ENCODE measurements around the gene RAPSN.

- no peak for TF ChIP-seq TSHZ1 (tag by site-specific recombination; IDR thresholded peaks at IDR 0.05; ENCODE audit: borderline replicate concordance)
- TF ChIP-seq ZNF580 (tag by site-specific recombination; IDR thresholded peaks at IDR 0.05) = no peak
- no peak for TF ChIP-seq CTCF (tag by site-specific recombination; IDR thresholded peaks at IDR 0.05)
- TF ChIP-seq ZNF677 (tag by site-specific recombination; IDR thresholded peaks at IDR 0.05) = no peak
- no peak for TF ChIP-seq REST (tag by site-specific recombination; IDR thresholded peaks at IDR 0.05)
- no peak for TF ChIP-seq ZBTB21 (tag by site-specific recombination; IDR thresholded peaks at IDR 0.05)
- no peak for TF ChIP-seq ZNF2 (tag by site-specific recombination; IDR thresholded peaks at IDR 0.05)
- TF ChIP-seq ZNF600 (tag by site-specific recombination; IDR thresholded peaks at IDR 0.05) = no peak
- TF ChIP-seq ZFP37 (tag by site-specific recombination; IDR thresholded peaks at IDR 0.05) = no peak
- no peak for TF ChIP-seq PATZ1 (tag by site-specific recombination; IDR thresholded peaks at IDR 0.05)
- TF ChIP-seq ZNF335 (tag by site-specific recombination; conservative IDR thresholded peaks at IDR 0.05) = no peak
- TF ChIP-seq ZNF624 (tag by site-specific recombination; IDR thresholded peaks at IDR 0.05) = no peak
Measured at GRCh38 chr11:47415091-47415854, 33.7 kb downstream of the RAPSN start.
